Measurements from ENCODE around the gene PUS10. TPM values are rescaled to one million over a fixed set of nuclear protein-coding genes. Genes with fewer than 3 reads are reported as not detected.
A peak's percentile ranks its signal among the peaks of the same experiment; 100 is the strongest.

PUS10 gene
- total RNA-seq, 1 donor from 2014 or later: 7.8 TPM

- intact Hi-C loops (cut with micrococcal nuclease): no loop called here
- ATAC-seq (ENCODE audit: low read depth): no peak
- no peaks in the 10 kb centered on the region for H3K9me3 Mint-ChIP-seq
- no peak for DNase-seq
- peaks cover 41% of the 10 kb centered on the region for H3K36me3 Mint-ChIP-seq (ENCODE audit: low read depth)
- peaks cover 3% of the 10 kb centered on the region for H3K4me1 Mint-ChIP-seq
- no peak overlapping the region for H3K27ac Mint-ChIP-seq
- ChIA-PET POLR2A (no interaction called here), CTCF (interaction anchor here (0.6 kb wide), 1 partner anchor 53 kb away, joined by 3 read pairs; no protein-coding TSS in a partner anchor)
- TF ChIP-seq CTCF (IDR thresholded peaks at IDR 0.05): no peak
- H3K27me3 Mint-ChIP-seq: no peaks in the 10 kb centered on the region
- H3K4me3 Mint-ChIP-seq: no peak overlapping the region
Observed at GRCh38 chr2:61029533-61029932, 11.5 kb upstream of the PUS10 start.

- Mint-ChIP-seq H3K9me3 (no peaks in the 10 kb centered on the region), H3K27ac (no peak overlapping the region), H3K36me3 (ENCODE audit: low read depth) (peaks cover 37% of the 10 kb centered on the region), H3K4me3 (no peak overlapping the region), H3K27me3 (no peaks in the 10 kb centered on the region), H3K4me1 (peaks cover 24% of the 10 kb centered on the region)
- DNase-seq (no peak), ATAC-seq (ENCODE audit: low read depth) (no peak)
- POLR2A ChIA-PET: interaction anchor here (0.6 kb wide), 1 partner anchor 268 kb away, joined by 3 read pairs; no protein-coding TSS in a partner anchor
- intact Hi-C loops (cut with micrococcal nuclease): no loop called here
- no peak for TF ChIP-seq CTCF (IDR thresholded peaks at IDR 0.05)
- CTCF ChIA-PET: no interaction called here
Observed at GRCh38 chr2:61023670-61024069, 5.6 kb upstream of the PUS10 start.

GRCh38 chr2:61021228-61021660 is 3.2 kb upstream of the PUS10 start:
- no peak for ATAC-seq (ENCODE audit: low read depth)
- Mint-ChIP-seq H3K9me3 (no peaks in the 10 kb centered on the region), H3K27ac (no peak overlapping the region), H3K36me3 (ENCODE audit: low read depth) (peaks cover 39% of the 10 kb centered on the region), H3K4me1 (peaks cover 33% of the 10 kb centered on the region), H3K27me3 (no peaks in the 10 kb centered on the region), H3K4me3 (no peak overlapping the region)
- ChIA-PET POLR2A (no interaction called here), CTCF (no interaction called here)
- TF ChIP-seq CTCF (IDR thresholded peaks at IDR 0.05): no peak
- DNase-seq: no peak
- intact Hi-C loops (cut with micrococcal nuclease): no loop called here

GRCh38 chr2:61018798-61019197 is 743 bp upstream of the PUS10 start:
- DNase-seq (no peak), ATAC-seq (ENCODE audit: low read depth) (no peak)
- Mint-ChIP-seq H3K4me3 (peak overlapping the region; percentile 99), H3K27me3 (no peaks in the 10 kb centered on the region), H3K36me3 (ENCODE audit: low read depth) (peaks cover 28% of the 10 kb centered on the region), H3K9me3 (no peaks in the 10 kb centered on the region), H3K27ac (peak overlapping the region; percentile 98), H3K4me1 (peaks cover 31% of the 10 kb centered on the region)
- ChIA-PET CTCF (no interaction called here), POLR2A (no interaction called here)
- no peak for TF ChIP-seq CTCF (IDR thresholded peaks at IDR 0.05)
- intact Hi-C loops (cut with micrococcal nuclease): loop anchor here (5.0 kb wide), 2 partner anchors 454 to 869 kb away; partner anchors contain the start of genes CCT4 and USP34

- intact Hi-C loops (cut with micrococcal nuclease): loop anchor here (5.0 kb wide), 2 partner anchors 454 to 869 kb away; partner anchors contain the start of genes CCT4 and USP34
- peaks cover 31% of the 10 kb centered on the region for H3K4me1 Mint-ChIP-seq
- POLR2A ChIA-PET: interaction anchor here (0.6 to 1.7 kb wide), 6 partner anchors 14 to 1021 kb away, joined by 3 to 9 read pairs (median 6); partner anchors contain the start of genes PAPOLG and XPO1
Observed at GRCh38 chr2:61018318-61018755, 282 bp upstream of the PUS10 start.

More at GRCh38 chr2:61018318-61018755, 282 bp upstream of the PUS10 start:
- ATAC-seq (ENCODE audit: low read depth): no peak
- TF ChIP-seq CTCF (IDR thresholded peaks at IDR 0.05): no peak
- Mint-ChIP-seq H3K9me3 (no peaks in the 10 kb centered on the region), H3K36me3 (ENCODE audit: low read depth) (peaks cover 26% of the 10 kb centered on the region), H3K4me3 (peak overlapping the region; percentile 99), H3K27me3 (no peaks in the 10 kb centered on the region), H3K27ac (peak overlapping the region; percentile 98)
- DNase-seq: no peak
- CTCF ChIA-PET: interaction anchor here (1.7 kb wide), 1 partner anchor 20 kb away, joined by 5 read pairs; no protein-coding TSS in a partner anchor

All from activated B cell treated with CpG ODN at 0.5 μM for 24 hours (primary cell).